HepG2 (cell line): ENCODE data around the gene STRN4. TPM values are rescaled to one million over a fixed set of nuclear protein-coding genes. Genes with fewer than 3 reads are reported as not detected.

Experiments used
- AGO1 ChIP-seq: fragments of 200-400 bp; formaldehyde crosslinking; IDR thresholded peaks from 2 replicates; pipeline ENCODE4 v1.6.1; 2017; ENCODE audit warnings: mild to moderate bottlenecking, low read depth, low read length, moderate library complexity; ENCODE audit not compliant: poor library complexity, severe bottlenecking
- ARNTL ChIP-seq: sonication (generic); formaldehyde crosslinking; IDR thresholded peaks from 2 replicates; pipeline ENCODE4 v1.4.0; 2020; ENCODE audit warnings: mild to moderate bottlenecking, missing genetic modification reagents
- BORCS8-MEF2B ChIP-seq: sonication (generic); formaldehyde crosslinking; IDR thresholded peaks from 2 replicates; pipeline ENCODE4 v1.8.0; 2022; ENCODE audit warnings: mild to moderate bottlenecking, missing genetic modification reagents
- GABPA ChIP-seq, 2 experiments: IDR thresholded peaks; 2 replicates each; pipeline ENCODE4 v1.6.1; 2011 to 2016; ENCODE audit warnings: low read depth in 2 of 2, low read length in 1 of 2, missing biosample characterization in 1 of 2, missing genetic modification characterization in 1 of 2
- KDM2A ChIP-seq: sonication (generic); formaldehyde crosslinking; IDR thresholded peaks from 2 replicates; pipeline ENCODE4 v1.4.0; 2020; ENCODE audit warnings: low read depth, missing genetic modification reagents, borderline replicate concordance
- NRL ChIP-seq: sonication (generic); formaldehyde crosslinking; IDR thresholded peaks from 2 replicates; pipeline ENCODE4 v1.5.0; 2020; ENCODE audit warnings: missing genetic modification reagents, mild to moderate bottlenecking, moderate library complexity, borderline replicate concordance
- ZFX ChIP-seq: sonication (generic); formaldehyde crosslinking; IDR thresholded peaks from 2 replicates; pipeline ENCODE4 v1.4.0; 2020; ENCODE audit warnings: mild to moderate bottlenecking, low read depth, missing genetic modification reagents, moderate library complexity
- ZFY ChIP-seq: sonication (generic); formaldehyde crosslinking; IDR thresholded peaks from 2 replicates; pipeline ENCODE4 v1.4.0; 2020; ENCODE audit warnings: missing genetic modification reagents
- ZNF761 ChIP-seq: sonication (generic); formaldehyde crosslinking; conservative IDR thresholded peaks from 2 replicates; pipeline ENCODE4 v1.4.0; 2020; ENCODE audit warnings: mild to moderate bottlenecking, missing genetic modification reagents
- polyA plus RNA-seq, 8 experiments: library from polyadenylated mRNA; depleted of rRNA in 3 of 8; stranded (reverse) in 7 of 8; unstranded in 1 of 8; fragments of >200 nt; fragmentation: Illumina TruSeq in 4 of 8; extraction: Trizol in 4 of 8; gene quantifications; 2 replicates each; pipeline versions ENCODE4 v1.2.1 to v1.2.3, GENCODE V29; 2011 to 2016; ENCODE audit warnings: low read depth in 4 of 8, missing spikeins in 1 of 8, mixed read lengths in 1 of 8; ENCODE audit not compliant: insufficient read depth in 1 of 8
- total RNA-seq, 5 experiments: library from RNA; depleted of rRNA; stranded (reverse); fragments of >200 nt; fragmentation: Illumina TruSeq; extraction: Trizol; gene quantifications; 2 replicates each; pipeline ENCODE4 v1.2.3, GENCODE V29; 2016; ENCODE audit warnings: low read depth in 1 of 5
- TF ChIP-seq, protein P1 (sequence below): sonication (generic); formaldehyde crosslinking; IDR thresholded peaks from 2 replicates; pipeline ENCODE4 v1.8.1; 2023; ENCODE audit warnings: mild to moderate bottlenecking, moderate library complexity, missing genetic modification reagents
- TF ChIP-seq, protein P2 (sequence below): sonication (generic); formaldehyde crosslinking; IDR thresholded peaks from 2 replicates; pipeline ENCODE4 v1.5.1; 2020; ENCODE audit warnings: missing genetic modification reagents, mild to moderate bottlenecking, borderline replicate concordance
- TF ChIP-seq, protein P3 (sequence below): IDR thresholded peaks from 2 replicates; pipeline ENCODE4 v1.6.1; 2016; ENCODE audit warnings: control low read depth
- TF ChIP-seq, protein P4 (sequence below): IDR thresholded peaks from 2 replicates; pipeline ENCODE4 v1.6.1; 2012; ENCODE audit warnings: low read length, improper control_type of control experiment
- TF ChIP-seq, protein P5 (sequence below): sonication (generic); formaldehyde crosslinking; IDR thresholded peaks from 2 replicates; pipeline ENCODE4 v1.9.0; 2022; ENCODE audit warnings: missing genetic modification reagents, mild to moderate bottlenecking, borderline replicate concordance

The STRN4 gene
- total and polyA plus RNA-seq, 2 of the 13 experiments (the other 11 are each of a cell fraction or from before 2014, with no cell fraction given): 43.1 to 57.3 TPM

DNA sequence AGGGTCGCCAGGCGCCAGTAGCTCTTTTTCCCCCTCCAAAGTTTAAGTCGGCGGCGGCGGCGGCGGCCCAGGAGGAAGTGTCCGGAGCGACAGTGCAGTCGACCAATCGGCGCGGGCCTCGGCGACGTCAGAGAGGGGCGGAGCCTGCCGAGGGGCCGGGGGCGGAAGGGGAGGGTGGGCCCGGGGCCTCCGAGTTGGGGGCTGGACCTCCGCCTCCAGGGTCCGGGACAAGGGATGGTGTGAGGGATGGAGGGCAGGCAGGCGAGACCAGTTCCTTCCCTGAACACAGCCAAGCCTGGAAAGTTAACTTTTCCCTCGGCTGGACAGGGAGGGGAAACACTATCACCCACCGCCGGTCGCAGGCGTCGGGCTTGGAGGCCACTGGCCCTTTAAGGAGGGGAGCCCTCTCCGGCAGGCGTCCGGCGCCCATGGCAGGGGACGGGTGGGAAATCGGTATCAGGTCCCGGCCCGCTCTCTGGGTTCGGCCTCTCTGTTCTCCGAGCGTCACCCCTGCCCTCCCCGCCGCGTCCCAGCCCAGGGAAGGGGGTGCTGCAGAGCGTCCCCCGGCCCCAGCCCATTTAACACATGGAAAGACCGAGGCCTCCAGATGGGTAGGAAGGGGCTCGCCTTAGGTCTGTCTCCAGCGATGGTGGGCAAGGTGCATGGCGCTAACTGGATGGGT lies 29.1 kb downstream of the STRN4 start, which contains the start of gene PRKD2 (continued):
- TF ChIP-seq, protein P1, sequence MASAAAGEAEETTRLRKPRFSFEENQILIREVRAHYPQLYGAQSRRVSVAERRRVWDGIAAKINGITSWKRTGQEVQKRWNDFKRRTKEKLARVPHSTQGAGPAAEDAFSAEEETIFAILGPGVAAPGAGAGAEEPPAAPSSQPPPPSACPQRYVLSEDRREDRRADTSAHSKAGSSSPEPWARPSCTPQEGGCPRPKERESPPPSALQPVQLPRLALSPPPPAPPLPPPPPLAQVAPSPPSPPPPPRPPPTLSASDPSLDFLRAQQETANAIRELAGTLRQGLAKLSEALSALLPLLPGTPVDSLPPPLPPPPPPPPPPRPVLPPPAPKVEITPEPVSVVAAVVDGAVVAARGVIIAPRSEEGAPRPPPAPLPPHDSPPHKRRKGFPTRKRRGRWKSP: no peak
- TF ChIP-seq GABPA (IDR thresholded peaks at IDR 0.05; ENCODE audit: low read depth, low read length): no peak
- peak; percentile 61 for TF ChIP-seq GABPA (CRISPR knock-in tag; IDR thresholded peaks at IDR 0.05; ENCODE audit: low read depth)
- TF ChIP-seq, protein P2, sequence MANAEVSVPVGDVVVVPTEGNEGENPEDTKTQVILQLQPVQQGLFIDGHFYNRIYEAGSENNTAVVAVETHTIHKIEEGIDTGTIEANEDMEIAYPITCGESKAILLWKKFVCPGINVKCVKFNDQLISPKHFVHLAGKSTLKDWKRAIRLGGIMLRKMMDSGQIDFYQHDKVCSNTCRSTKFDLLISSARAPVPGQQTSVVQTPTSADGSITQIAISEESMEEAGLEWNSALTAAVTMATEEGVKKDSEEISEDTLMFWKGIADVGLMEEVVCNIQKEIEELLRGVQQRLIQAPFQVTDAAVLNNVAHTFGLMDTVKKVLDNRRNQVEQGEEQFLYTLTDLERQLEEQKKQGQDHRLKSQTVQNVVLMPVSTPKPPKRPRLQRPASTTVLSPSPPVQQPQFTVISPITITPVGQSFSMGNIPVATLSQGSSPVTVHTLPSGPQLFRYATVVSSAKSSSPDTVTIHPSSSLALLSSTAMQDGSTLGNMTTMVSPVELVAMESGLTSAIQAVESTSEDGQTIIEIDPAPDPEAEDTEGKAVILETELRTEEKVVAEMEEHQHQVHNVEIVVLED (CRISPR knock-in tag): peak; percentile 18; the same call in 1 of the 2 replicates
- TF ChIP-seq, protein P3, sequence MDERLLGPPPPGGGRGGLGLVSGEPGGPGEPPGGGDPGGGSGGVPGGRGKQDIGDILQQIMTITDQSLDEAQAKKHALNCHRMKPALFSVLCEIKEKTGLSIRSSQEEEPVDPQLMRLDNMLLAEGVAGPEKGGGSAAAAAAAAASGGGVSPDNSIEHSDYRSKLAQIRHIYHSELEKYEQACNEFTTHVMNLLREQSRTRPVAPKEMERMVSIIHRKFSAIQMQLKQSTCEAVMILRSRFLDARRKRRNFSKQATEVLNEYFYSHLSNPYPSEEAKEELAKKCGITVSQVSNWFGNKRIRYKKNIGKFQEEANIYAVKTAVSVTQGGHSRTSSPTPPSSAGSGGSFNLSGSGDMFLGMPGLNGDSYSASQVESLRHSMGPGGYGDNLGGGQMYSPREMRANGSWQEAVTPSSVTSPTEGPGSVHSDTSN (CRISPR knock-in tag): peak; percentile 89
- peak; percentile 92; the same call in 1 of the 2 replicates for TF ChIP-seq KDM2A (CRISPR knock-in tag)
- TF ChIP-seq AGO1: peak; percentile 80
- TF ChIP-seq, protein P4, sequence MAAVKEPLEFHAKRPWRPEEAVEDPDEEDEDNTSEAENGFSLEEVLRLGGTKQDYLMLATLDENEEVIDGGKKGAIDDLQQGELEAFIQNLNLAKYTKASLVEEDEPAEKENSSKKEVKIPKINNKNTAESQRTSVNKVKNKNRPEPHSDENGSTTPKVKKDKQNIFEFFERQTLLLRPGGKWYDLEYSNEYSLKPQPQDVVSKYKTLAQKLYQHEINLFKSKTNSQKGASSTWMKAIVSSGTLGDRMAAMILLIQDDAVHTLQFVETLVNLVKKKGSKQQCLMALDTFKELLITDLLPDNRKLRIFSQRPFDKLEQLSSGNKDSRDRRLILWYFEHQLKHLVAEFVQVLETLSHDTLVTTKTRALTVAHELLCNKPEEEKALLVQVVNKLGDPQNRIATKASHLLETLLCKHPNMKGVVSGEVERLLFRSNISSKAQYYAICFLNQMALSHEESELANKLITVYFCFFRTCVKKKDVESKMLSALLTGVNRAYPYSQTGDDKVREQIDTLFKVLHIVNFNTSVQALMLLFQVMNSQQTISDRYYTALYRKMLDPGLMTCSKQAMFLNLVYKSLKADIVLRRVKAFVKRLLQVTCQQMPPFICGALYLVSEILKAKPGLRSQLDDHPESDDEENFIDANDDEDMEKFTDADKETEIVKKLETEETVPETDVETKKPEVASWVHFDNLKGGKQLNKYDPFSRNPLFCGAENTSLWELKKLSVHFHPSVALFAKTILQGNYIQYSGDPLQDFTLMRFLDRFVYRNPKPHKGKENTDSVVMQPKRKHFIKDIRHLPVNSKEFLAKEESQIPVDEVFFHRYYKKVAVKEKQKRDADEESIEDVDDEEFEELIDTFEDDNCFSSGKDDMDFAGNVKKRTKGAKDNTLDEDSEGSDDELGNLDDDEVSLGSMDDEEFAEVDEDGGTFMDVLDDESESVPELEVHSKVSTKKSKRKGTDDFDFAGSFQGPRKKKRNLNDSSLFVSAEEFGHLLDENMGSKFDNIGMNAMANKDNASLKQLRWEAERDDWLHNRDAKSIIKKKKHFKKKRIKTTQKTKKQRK: no peak
- TF ChIP-seq ARNTL (CRISPR knock-in tag): no peak; the same call in 1 of the 2 replicates
- TF ChIP-seq NRL (CRISPR knock-in tag): 0 out of 2 replicates have a peak, but pooled peaks have one; percentile 41
- TF ChIP-seq, protein P5, sequence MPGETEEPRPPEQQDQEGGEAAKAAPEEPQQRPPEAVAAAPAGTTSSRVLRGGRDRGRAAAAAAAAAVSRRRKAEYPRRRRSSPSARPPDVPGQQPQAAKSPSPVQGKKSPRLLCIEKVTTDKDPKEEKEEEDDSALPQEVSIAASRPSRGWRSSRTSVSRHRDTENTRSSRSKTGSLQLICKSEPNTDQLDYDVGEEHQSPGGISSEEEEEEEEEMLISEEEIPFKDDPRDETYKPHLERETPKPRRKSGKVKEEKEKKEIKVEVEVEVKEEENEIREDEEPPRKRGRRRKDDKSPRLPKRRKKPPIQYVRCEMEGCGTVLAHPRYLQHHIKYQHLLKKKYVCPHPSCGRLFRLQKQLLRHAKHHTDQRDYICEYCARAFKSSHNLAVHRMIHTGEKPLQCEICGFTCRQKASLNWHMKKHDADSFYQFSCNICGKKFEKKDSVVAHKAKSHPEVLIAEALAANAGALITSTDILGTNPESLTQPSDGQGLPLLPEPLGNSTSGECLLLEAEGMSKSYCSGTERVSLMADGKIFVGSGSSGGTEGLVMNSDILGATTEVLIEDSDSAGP (CRISPR knock-in tag): peak; percentile 100
- TF ChIP-seq ZFY (CRISPR knock-in tag): peak; percentile 40; the same call in 1 of the 2 replicates
- peak; percentile 63; the same call in 1 of the 2 replicates for TF ChIP-seq ZFX
- 0 out of 2 replicates have a peak, but pooled peaks have one; percentile 11 for TF ChIP-seq BORCS8-MEF2B (CRISPR knock-in tag)
- TF ChIP-seq ZNF761 (CRISPR knock-in tag): no peak
